ENCODE data around the gene CACNA1C. TPM values are rescaled to one million over a fixed set of nuclear protein-coding genes. Genes with fewer than 3 reads are reported as not detected.

Gene CACNA1C
- total RNA-seq, 4 donors from 2014 or later: 5.2 to 12.9 (median 6.3) TPM

DNA sequence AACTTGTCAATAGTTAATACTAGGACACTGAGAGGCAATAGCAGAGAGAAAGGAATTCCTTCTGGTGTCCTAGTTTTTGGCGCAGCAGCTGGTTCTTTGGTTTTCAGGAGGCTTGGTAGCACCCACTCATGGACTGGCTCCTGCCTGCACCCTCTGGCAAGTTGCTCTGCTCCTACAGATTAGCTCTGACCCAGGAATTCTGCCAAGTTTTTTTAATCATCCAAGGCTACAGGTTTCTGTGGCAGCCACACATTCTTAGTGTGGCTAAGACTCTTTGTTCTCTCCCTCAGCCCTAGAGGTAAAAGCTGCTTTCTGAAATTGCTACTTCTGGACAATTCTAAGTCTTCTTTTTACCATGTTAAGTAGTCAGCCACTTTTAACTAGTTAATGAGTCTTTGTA lies 670.0 kb downstream of the CACNA1C start:
- no peaks in the 10 kb centered on the region for H3K27me3 ChIP-seq
- no peak overlapping the region for H3K4me3 ChIP-seq
- no peak overlapping the region for H3K27ac ChIP-seq
- no peak for DNase-seq (ENCODE audit: low spot score in 2 of 2)
- TF ChIP-seq, protein P1, sequence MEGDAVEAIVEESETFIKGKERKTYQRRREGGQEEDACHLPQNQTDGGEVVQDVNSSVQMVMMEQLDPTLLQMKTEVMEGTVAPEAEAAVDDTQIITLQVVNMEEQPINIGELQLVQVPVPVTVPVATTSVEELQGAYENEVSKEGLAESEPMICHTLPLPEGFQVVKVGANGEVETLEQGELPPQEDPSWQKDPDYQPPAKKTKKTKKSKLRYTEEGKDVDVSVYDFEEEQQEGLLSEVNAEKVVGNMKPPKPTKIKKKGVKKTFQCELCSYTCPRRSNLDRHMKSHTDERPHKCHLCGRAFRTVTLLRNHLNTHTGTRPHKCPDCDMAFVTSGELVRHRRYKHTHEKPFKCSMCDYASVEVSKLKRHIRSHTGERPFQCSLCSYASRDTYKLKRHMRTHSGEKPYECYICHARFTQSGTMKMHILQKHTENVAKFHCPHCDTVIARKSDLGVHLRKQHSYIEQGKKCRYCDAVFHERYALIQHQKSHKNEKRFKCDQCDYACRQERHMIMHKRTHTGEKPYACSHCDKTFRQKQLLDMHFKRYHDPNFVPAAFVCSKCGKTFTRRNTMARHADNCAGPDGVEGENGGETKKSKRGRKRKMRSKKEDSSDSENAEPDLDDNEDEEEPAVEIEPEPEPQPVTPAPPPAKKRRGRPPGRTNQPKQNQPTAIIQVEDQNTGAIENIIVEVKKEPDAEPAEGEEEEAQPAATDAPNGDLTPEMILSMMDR (IDR thresholded peaks at IDR 0.05): no peak
- TF ChIP-seq EP300 (IDR thresholded peaks at IDR 0.05): no peak
- TF ChIP-seq POLR2A (IDR thresholded peaks at IDR 0.05): no peak
- no peaks in the 10 kb centered on the region for H3K9me3 ChIP-seq
- 87 to 91% methylated on average over 1 of the region's 1 CpG for WGBS, 2 donors
- no peaks in the 10 kb centered on the region for H3K36me3 ChIP-seq
- no peaks in the 10 kb centered on the region for H3K4me1 ChIP-seq

DNA sequence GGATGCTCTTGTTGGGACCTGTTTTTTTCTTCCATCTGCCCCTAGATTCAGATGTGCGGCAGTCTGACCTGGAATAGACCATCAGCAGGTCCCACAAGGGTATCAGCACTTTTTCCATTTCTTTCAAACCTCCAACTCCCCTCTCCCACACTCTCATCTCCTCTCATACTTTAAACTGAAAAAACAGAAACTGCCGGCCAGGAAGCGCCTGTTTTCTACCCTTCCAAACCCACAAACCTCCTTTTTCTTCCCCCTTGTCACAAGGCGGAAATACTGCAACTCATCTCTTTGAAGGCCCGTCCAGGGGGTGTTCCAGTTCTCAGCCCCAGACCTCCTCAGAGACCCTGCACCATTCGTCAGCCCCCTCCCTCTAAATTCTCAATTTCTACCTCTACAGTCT lies 679.5 kb downstream of the CACNA1C start:
- no peak for DNase-seq (ENCODE audit: low spot score in 2 of 2)
- WGBS, 2 donors: 55 to 59% methylated on average over 6 of the region's 6 CpGs
- Histone ChIP-seq H3K36me3 (no peaks in the 10 kb centered on the region), H3K27ac (no peak overlapping the region), H3K4me3 (no peak overlapping the region), H3K27me3 (no peaks in the 10 kb centered on the region), H3K9me3 (no peaks in the 10 kb centered on the region), H3K4me1 (no peaks in the 10 kb centered on the region)
- TF ChIP-seq, protein P1 (IDR thresholded peaks at IDR 0.05): no peak
- TF ChIP-seq POLR2A (IDR thresholded peaks at IDR 0.05): no peak
- TF ChIP-seq EP300 (IDR thresholded peaks at IDR 0.05): no peak

DNA sequence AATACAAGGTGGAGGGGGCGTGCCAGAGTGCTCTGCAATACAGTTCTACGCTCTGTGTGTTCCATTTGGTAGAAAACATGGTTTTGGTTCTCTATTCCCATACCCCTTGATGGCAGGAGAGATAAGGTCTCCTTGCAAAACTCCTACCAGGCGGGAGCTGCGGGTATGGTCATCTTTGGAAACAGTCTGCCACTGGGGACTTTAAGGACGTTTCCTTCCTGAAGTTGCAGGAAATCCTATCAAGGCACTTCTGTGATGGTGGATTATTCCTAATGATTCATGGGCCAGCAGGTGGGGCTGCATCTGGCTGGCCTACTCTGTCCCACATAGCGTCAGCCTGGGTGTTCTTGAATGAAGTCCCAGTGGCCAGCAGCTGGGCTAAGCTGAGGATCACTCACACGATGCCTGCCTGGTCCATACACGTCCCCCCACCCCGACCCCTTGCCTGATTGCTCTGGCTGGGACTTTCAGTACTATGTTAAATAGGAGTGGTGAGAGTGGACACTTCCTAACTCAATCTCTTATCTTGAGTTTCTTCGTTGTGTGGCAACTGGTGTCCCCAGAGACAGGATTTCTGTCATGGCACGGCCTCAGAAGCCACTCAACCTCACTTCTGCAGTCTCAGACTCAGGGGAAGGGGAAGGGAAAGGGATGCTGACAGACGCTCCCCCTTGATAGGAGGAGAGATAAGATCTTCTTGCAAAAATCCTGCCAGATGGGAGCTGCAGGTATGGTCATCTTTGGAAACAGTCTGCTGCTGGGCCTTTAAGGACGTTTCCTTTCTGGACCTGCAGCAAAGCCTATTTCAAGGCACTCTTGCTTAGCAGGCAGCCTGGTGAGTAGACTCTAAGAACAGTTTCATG lies 680.9 kb downstream of the CACNA1C start:
- Histone ChIP-seq H3K27ac (no peak overlapping the region), H3K4me3 (no peak overlapping the region), H3K27me3 (no peaks in the 10 kb centered on the region), H3K9me3 (no peaks in the 10 kb centered on the region), H3K4me1 (no peaks in the 10 kb centered on the region), H3K36me3 (no peaks in the 10 kb centered on the region)
- TF ChIP-seq EP300 (IDR thresholded peaks at IDR 0.05): no peak
- TF ChIP-seq, protein P1 (IDR thresholded peaks at IDR 0.05): no peak
- no peak for TF ChIP-seq POLR2A (IDR thresholded peaks at IDR 0.05)
- no peak for DNase-seq (ENCODE audit: low spot score in 2 of 2)
- 48 to 51% methylated on average over 13 of the region's 13 CpGs for WGBS, 2 donors

DNA sequence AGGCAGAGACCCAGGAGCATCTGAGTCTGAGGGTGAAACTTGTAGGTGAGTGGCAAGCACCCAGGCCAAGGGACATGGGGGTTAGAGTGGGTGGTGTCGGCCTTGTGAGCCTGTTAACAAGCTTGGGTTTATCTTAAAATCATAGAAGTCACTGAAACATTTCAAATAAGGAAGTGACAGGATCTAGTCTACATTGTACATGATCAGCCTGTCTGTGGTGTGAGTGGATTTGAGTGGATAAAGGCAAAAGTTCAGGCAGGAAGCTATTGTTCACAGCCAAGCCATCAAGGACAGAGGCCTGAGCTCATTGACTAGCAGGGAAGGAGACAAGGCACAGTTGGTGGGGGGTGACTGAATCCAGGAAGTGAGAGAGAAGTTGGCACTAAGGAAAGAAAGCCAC lies 682.6 kb downstream of the CACNA1C start:
- Histone ChIP-seq H3K4me1 (no peaks in the 10 kb centered on the region), H3K27me3 (no peaks in the 10 kb centered on the region), H3K9me3 (no peaks in the 10 kb centered on the region), H3K4me3 (no peak overlapping the region), H3K27ac (no peak overlapping the region), H3K36me3 (no peaks in the 10 kb centered on the region)
- no peak for DNase-seq (ENCODE audit: low spot score in 2 of 2)
- no peak for TF ChIP-seq EP300 (IDR thresholded peaks at IDR 0.05)
- WGBS, 2 donors: 82 to 88% methylated on average over 1 of the region's 1 CpG

DNA sequence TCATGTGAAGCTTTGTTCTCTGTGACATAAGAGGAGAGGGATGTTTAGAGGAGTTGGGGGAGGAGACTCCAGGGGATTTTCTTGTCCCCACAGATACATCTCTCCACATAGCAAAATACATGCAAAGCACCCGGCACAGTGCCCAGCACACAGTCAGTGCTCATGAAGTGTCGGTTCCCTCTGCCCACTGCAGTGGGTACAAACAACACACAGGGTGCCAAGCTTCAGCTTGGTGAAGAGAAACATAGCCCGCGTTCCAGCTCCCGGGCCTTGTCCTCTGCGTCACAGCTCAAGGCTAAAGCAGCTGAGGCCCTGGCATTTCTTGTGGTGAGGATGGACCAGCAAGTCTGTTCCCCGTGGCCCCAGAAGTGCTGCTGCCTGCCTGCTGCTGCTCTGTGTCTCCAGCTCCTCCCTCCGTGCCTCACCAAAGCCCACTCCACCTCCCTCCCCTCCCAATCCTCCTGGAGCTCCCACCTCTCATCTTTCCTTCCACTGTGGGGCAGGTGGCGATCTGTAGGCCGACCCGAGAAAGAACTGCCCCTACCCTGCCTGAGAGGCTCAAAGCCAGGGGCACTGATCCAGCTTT lies 685.0 kb downstream of the CACNA1C start:
- Histone ChIP-seq H3K9me3 (no peaks in the 10 kb centered on the region), H3K27me3 (no peaks in the 10 kb centered on the region), H3K4me1 (no peaks in the 10 kb centered on the region), H3K27ac (no peak overlapping the region), H3K4me3 (no peak overlapping the region), H3K36me3 (no peaks in the 10 kb centered on the region)
- TF ChIP-seq, protein P1 (IDR thresholded peaks at IDR 0.05): no peak
- no peak for DNase-seq (ENCODE audit: low spot score in 2 of 2)
- WGBS, 2 donors: 51 to 74% methylated on average over 7 to 11 of the region's 11 CpGs

Measured in tibial nerve (tissue), 4 donors.